OCI-LY7 (cell line): ENCODE measurements around the gene RANBP3L.

Source experiments
- CTCF ChIP-seq: fragments of 200-600 bp; sonication (generic); conservative IDR thresholded peaks from 2 replicates; pipeline ENCODE4 v1.5.1; 2014; ENCODE audit warnings: mild to moderate bottlenecking, antibody characterized with exemption, low read length, moderate library complexity, mixed read lengths
- EZH2phosphoT487 ChIP-seq: fragments of 200-600 bp; sonication (generic); IDR thresholded peaks from 2 replicates; pipeline ENCODE4 v1.6.1; 2018; ENCODE audit warnings: low read depth, borderline replicate concordance, mild to moderate bottlenecking, mixed run types, antibody characterized with exemption, low read length, moderate library complexity, mixed read lengths

- TF ChIP-seq CTCF (no peak), EZH2phosphoT487 (no peak)
These were observed 71.4 kb downstream of the RANBP3L start for GRCh38 chr5:36230151-36230790.
